H9 (cell line): Measurements from ENCODE around the gene ZRANB1. TPM values are rescaled to one million over a fixed set of nuclear protein-coding genes. Genes with fewer than 3 reads are reported as not detected.

ENCODE experiments used
- DNase-seq: peaks from one replicate; pipeline ENCODE4 v3.0.0-alpha.2; 2017
- H2AFZ ChIP-seq: one replicate; pipeline ENCODE4 v1.6.1; 2013; ENCODE audit warnings: mild to moderate bottlenecking, low read length, control low read depth, moderate library complexity
- H2AK5ac ChIP-seq: 2 replicates; pipeline ENCODE4 v1.6.1; 2013; ENCODE audit warnings: low read length, control low read depth, mixed read lengths; ENCODE audit not compliant: insufficient read length
- H2BK120ac ChIP-seq: one replicate; pipeline ENCODE4 v1.6.1; 2013; ENCODE audit warnings: low read depth, mild to moderate bottlenecking, low read length, control low read depth, inconsistent platforms; ENCODE audit not compliant: poor library complexity, severe bottlenecking
- H2BK12ac ChIP-seq: 2 replicates; pipeline ENCODE4 v1.6.1; 2013; ENCODE audit warnings: low read length, control low read depth, mixed read lengths, low read depth; ENCODE audit not compliant: insufficient read length
- H2BK15ac ChIP-seq: 2 replicates; pipeline ENCODE4 v1.6.1; 2013; ENCODE audit warnings: low read depth, low read length, control low read depth
- H2BK20ac ChIP-seq: one replicate; pipeline ENCODE4 v1.6.1; 2013; ENCODE audit warnings: low read depth, mild to moderate bottlenecking, low read length, control low read depth, inconsistent platforms; ENCODE audit not compliant: poor library complexity, severe bottlenecking
- H2BK5ac ChIP-seq: 2 replicates; pipeline ENCODE4 v1.6.1; 2013; ENCODE audit warnings: low read length, control low read depth, mixed read lengths; ENCODE audit not compliant: insufficient read length
- H3K14ac ChIP-seq: 2 replicates; pipeline ENCODE4 v1.6.1; 2013; ENCODE audit warnings: low read length, control low read depth; ENCODE audit not compliant: insufficient read depth
- H3K18ac ChIP-seq: 2 replicates; pipeline ENCODE4 v1.6.1; 2013; ENCODE audit warnings: low read depth, mild to moderate bottlenecking, mixed read lengths, low read length, control low read depth; ENCODE audit not compliant: insufficient read length
- H3K23ac ChIP-seq: 2 replicates; pipeline ENCODE4 v1.6.1; 2013; ENCODE audit warnings: low read length, control low read depth, mixed read lengths, low read depth; ENCODE audit not compliant: insufficient read length
- H3K23me2 ChIP-seq: 2 replicates; pipeline ENCODE4 v1.6.1; 2013; ENCODE audit warnings: low read depth, mild to moderate bottlenecking, mixed read lengths, low read length, control low read depth; ENCODE audit not compliant: insufficient read length, poor library complexity, severe bottlenecking
- H3K27ac ChIP-seq: 2 replicates; pipeline ENCODE4 v1.5.1; 2013; ENCODE audit warnings: low read length, control low read depth, mixed read lengths, low read depth; ENCODE audit not compliant: insufficient read length
- H3K27me3 ChIP-seq: 2 replicates; pipeline ENCODE4 v1.6.1; 2013; ENCODE audit warnings: low read length, control low read depth, inconsistent platforms; ENCODE audit not compliant: insufficient read depth
- H3K4ac ChIP-seq: 2 replicates; pipeline ENCODE4 v1.6.1; 2013; ENCODE audit warnings: low read depth, mild to moderate bottlenecking, control low read depth, inconsistent platforms, low read length, moderate library complexity
- H3K4me1 ChIP-seq: 2 replicates; pipeline ENCODE4 v1.6.1; 2013; ENCODE audit warnings: low read length, control low read depth, inconsistent platforms; ENCODE audit not compliant: insufficient read depth
- H3K4me2 ChIP-seq: 2 replicates; pipeline ENCODE4 v1.6.1; 2013; ENCODE audit warnings: low read length, control low read depth, mixed read lengths; ENCODE audit not compliant: insufficient read length, insufficient read depth
- H3K56ac ChIP-seq: 2 replicates; pipeline ENCODE4 v1.6.1; 2013; ENCODE audit warnings: low read depth, mild to moderate bottlenecking, mixed read lengths, low read length, control low read depth; ENCODE audit not compliant: insufficient read length
- H3K79me1 ChIP-seq: 2 replicates; pipeline ENCODE4 v1.6.1; 2013; ENCODE audit warnings: low read depth, mild to moderate bottlenecking, moderate library complexity, low read length, control low read depth, inconsistent platforms; ENCODE audit not compliant: insufficient read depth, poor library complexity, severe bottlenecking
- H3K79me2 ChIP-seq: 2 replicates; pipeline ENCODE4 v1.6.1; 2013; ENCODE audit warnings: low read length, control low read depth, inconsistent platforms; ENCODE audit not compliant: insufficient read depth
- H3K9ac ChIP-seq: 2 replicates; pipeline ENCODE4 v1.6.1; 2013; ENCODE audit warnings: low read length, control low read depth, mixed read lengths; ENCODE audit not compliant: insufficient read length; ENCODE audit errors: extremely low read depth
- H3K9me3 ChIP-seq: one replicate; pipeline ENCODE4 v1.6.1; 2013; ENCODE audit warnings: low read depth, low read length, inconsistent platforms; ENCODE audit not compliant: control insufficient read depth
- H3T11ph ChIP-seq: one replicate; pipeline ENCODE4 v1.6.1; 2013; ENCODE audit warnings: mild to moderate bottlenecking, low read length, control low read depth, inconsistent platforms
- H4K20me1 ChIP-seq: one replicate; pipeline ENCODE4 v1.6.1; 2013; ENCODE audit not compliant: control insufficient read depth, insufficient read length, insufficient read depth
- H4K5ac ChIP-seq: 2 replicates; pipeline ENCODE4 v1.6.1; 2013; ENCODE audit warnings: low read depth, mild to moderate bottlenecking, mixed read lengths, low read length, control low read depth; ENCODE audit not compliant: insufficient read length
- H4K8ac ChIP-seq: replicated peaks from 2 replicates; pipeline ENCODE4 v1.6.1; 2013; ENCODE audit warnings: low read length, control low read depth, mixed read lengths, low read depth; ENCODE audit not compliant: insufficient read length
- H4K91ac ChIP-seq: 2 replicates; pipeline ENCODE4 v1.6.1; 2013; ENCODE audit warnings: low read depth, mild to moderate bottlenecking, moderate library complexity, mixed read lengths, low read length, control low read depth; ENCODE audit not compliant: insufficient read length
- H3K27ac Mint-ChIP-seq, 3 experiments: 2 replicates in 2 of 3; 3 replicates in 1 of 3; pipeline ENCODE4 v1.8.0; 2020 to 2021; ENCODE audit warnings: mixed read lengths in 3 of 3, mild to moderate bottlenecking in 1 of 3, moderate library complexity in 1 of 3
- H3K27me3 Mint-ChIP-seq: 2 replicates; pipeline ENCODE4 v1.8.0; 2021; ENCODE audit warnings: low read depth, mild to moderate bottlenecking, moderate library complexity, mixed read lengths
- H3K36me3 Mint-ChIP-seq, 3 experiments: 2 replicates in 2 of 3; 3 replicates in 1 of 3; pipeline ENCODE4 v1.8.0; 2020 to 2021; ENCODE audit warnings: low read depth in 3 of 3, mixed read lengths in 3 of 3; ENCODE audit not compliant: insufficient read depth in 1 of 3
- H3K4me1 Mint-ChIP-seq, 2 experiments: 2 replicates each; pipeline ENCODE4 v1.8.0; 2020; ENCODE audit warnings: mixed read lengths in 2 of 2
- H3K4me3 Mint-ChIP-seq, 2 experiments: 2 replicates in 1 of 2; 3 replicates in 1 of 2; pipeline ENCODE4 v1.8.0; 2020 to 2021; ENCODE audit warnings: mild to moderate bottlenecking in 2 of 2, mixed read lengths in 2 of 2, moderate library complexity in 1 of 2
- H3K9me3 Mint-ChIP-seq, 2 experiments: 2 replicates in 1 of 2; 3 replicates in 1 of 2; pipeline ENCODE4 v1.8.0; 2020; ENCODE audit warnings: mild to moderate bottlenecking in 2 of 2, mixed read lengths in 2 of 2, moderate library complexity in 1 of 2
- WGBS: extraction: QIAGEN DNeasy Blood & Tissue Kit; methylation state at CpG from one replicate; pipeline ENCODE4 v1.1.7; 2013; ENCODE audit warnings: missing lambda C conversion rate, low lambda C conversion rate, mixed read lengths; ENCODE audit not compliant: insufficient read length; ENCODE audit errors: extremely low coverage; 5-methylcytosine and 5-hydroxymethylcytosine counted together
- total RNA-seq: library from RNA; stranded (reverse); gene quantifications from 2 replicates; pipeline ENCODE4 v1.2.1, GENCODE V29; 2021
- TF ChIP-seq, protein P1 (sequence below): fragments of 200-600 bp; sonication (generic); conservative IDR thresholded peaks from 3 replicates; pipeline ENCODE4 v1.8.0; 2021; ENCODE audit warnings: antibody characterized with exemption, mild to moderate bottlenecking

The ZRANB1 gene
- total RNA-seq, 1 experiment from 2014 or later = 17.4 TPM

DNA sequence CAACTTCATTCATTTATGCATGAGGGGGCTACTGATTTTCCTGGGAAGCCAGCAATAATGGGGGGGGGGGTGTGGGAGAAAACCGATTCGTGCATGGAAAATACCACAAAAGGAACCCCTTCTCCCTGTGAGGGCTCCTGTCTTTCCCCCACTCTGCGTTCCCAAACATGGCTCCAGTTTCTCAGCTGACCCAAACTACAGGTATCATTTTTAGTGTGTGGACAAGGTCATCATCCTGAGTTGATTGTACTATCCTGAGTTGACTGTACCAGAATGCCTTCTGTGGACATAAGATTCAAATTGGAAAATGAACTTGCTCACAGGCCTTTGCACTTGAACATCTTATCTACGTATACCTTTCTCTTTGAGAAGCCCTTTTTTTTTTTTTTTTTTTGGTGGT lies 49.9 kb downstream of the ZRANB1 start:
- H4K5ac ChIP-seq = no peak overlapping the region
- peaks cover 3% of the 10 kb centered on the region; the same call in 1 of the 2 replicates for H3K27me3 Mint-ChIP-seq
- no CpG with 5 or more reads among the region's 4 CpGs for WGBS

More for the DNA sequence above, 49.9 kb downstream of the ZRANB1 start:
- H3K18ac ChIP-seq = no peak overlapping the region
- H4K8ac ChIP-seq = no peak overlapping the region
- H3K4me1 ChIP-seq = no peaks in the 10 kb centered on the region
- H3K4ac ChIP-seq = no peak overlapping the region
- no peaks in the 10 kb centered on the region for H3K4me1 Mint-ChIP-seq
- no peak overlapping the region for H3K9ac ChIP-seq
- H3K9me3 Mint-ChIP-seq = no peaks in the 10 kb centered on the region
- DNase-seq = no peak
- H3T11ph ChIP-seq = no peak overlapping the region
- no peak overlapping the region for H3K27ac ChIP-seq
- H3K56ac ChIP-seq = no peak overlapping the region
- H3K79me1 ChIP-seq = no peaks in the 10 kb centered on the region
- H2BK120ac ChIP-seq = no peak overlapping the region
- no peak overlapping the region for H3K4me3 Mint-ChIP-seq
- H3K27ac Mint-ChIP-seq = no peak overlapping the region
- no peaks in the 10 kb centered on the region for H3K79me2 ChIP-seq
- no peak overlapping the region for H4K91ac ChIP-seq
- no peak overlapping the region for H2BK20ac ChIP-seq
- H2BK15ac ChIP-seq = no peak overlapping the region
- no peak overlapping the region for H3K23ac ChIP-seq
- H4K20me1 ChIP-seq = no peaks in the 10 kb centered on the region
- no peak overlapping the region for H2BK5ac ChIP-seq
- H2BK12ac ChIP-seq = no peak overlapping the region
- no peaks in the 10 kb centered on the region for H3K9me3 ChIP-seq
- H3K36me3 Mint-ChIP-seq = peaks cover 56 to 94% (median 92%) of the 10 kb centered on the region in 3 experiments
- H2AFZ ChIP-seq = no peak overlapping the region
- H3K14ac ChIP-seq = no peak overlapping the region
- H2AK5ac ChIP-seq = no peak overlapping the region
- no peak overlapping the region for H3K4me2 ChIP-seq
- TF ChIP-seq, protein P1, sequence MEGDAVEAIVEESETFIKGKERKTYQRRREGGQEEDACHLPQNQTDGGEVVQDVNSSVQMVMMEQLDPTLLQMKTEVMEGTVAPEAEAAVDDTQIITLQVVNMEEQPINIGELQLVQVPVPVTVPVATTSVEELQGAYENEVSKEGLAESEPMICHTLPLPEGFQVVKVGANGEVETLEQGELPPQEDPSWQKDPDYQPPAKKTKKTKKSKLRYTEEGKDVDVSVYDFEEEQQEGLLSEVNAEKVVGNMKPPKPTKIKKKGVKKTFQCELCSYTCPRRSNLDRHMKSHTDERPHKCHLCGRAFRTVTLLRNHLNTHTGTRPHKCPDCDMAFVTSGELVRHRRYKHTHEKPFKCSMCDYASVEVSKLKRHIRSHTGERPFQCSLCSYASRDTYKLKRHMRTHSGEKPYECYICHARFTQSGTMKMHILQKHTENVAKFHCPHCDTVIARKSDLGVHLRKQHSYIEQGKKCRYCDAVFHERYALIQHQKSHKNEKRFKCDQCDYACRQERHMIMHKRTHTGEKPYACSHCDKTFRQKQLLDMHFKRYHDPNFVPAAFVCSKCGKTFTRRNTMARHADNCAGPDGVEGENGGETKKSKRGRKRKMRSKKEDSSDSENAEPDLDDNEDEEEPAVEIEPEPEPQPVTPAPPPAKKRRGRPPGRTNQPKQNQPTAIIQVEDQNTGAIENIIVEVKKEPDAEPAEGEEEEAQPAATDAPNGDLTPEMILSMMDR = no peak
- no peaks in the 10 kb centered on the region for H3K23me2 ChIP-seq
- no peaks in the 10 kb centered on the region for H3K27me3 ChIP-seq
